ENCODE measurements around the gene RNF41. TPM values are rescaled to one million over a fixed set of nuclear protein-coding genes. Genes with fewer than 3 reads are reported as not detected.
A peak's percentile ranks its signal among the peaks of the same experiment; 100 is the strongest.

The RNF41 gene
- total and polyA plus RNA-seq, 5 donors from 2014 or later, result 33.7 to 45.8 (median 45.0) TPM

DNA sequence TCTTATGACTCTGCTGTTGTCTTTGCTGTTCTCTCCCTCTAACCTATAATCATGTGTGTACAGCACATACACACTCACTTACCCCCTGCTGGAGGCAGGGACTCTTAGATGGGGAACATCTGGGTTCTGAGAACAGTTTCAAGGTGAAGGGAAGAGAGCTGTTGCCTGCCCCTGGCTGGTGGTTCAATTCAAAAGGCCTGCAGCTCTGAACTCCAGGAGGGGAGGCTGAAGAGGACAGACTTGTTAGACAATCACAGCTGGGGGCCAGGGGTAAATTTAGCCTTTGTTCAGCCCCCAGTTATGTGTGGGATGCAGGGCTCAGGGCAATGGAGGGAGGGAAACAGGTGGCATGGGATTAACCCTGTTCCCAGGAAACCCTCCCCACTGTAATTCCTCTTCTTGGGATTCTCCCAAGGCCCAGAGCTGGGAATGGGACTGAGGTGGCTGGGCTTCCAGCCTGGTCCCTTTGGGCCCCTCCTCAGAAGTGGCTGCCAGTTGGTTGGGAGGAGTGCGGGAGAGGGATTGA lies 67.4 kb downstream of the RNF41 start:
- Histone ChIP-seq H3K9me3 (ENCODE audit: control insufficient read depth in 2 of 2, low read length in 2 of 2) (no peaks in the 10 kb centered on the region), H3K4me1 (ENCODE audit: control insufficient read depth, insufficient read depth, low read length, poor library complexity, severe bottlenecking) (peaks cover 43% of the 10 kb centered on the region), H3K27me3 (ENCODE audit: control insufficient read depth, insufficient read depth, low read length) (no peaks in the 10 kb centered on the region), H3K27ac (ENCODE audit: insufficient read depth, low read length, poor library complexity, severe bottlenecking) (no peak overlapping the region), H3K4me3 (ENCODE audit: low read depth, low read length) (no peak overlapping the region), H3K36me3 (ENCODE audit: control insufficient read depth, insufficient read depth, low read length) (no peaks in the 10 kb centered on the region)
- Mint-ChIP-seq H3K36me3 (no peaks in the 10 kb centered on the region), H3K27ac (peak overlapping the region in 2 of 3 donors; percentile 41 to 55), H3K4me3 (peak overlapping the region in 3 of 4 donors; percentile 41 to 95 (median 88)), H3K4me1 (peaks cover 14 to 61% (median 29%) of the 10 kb centered on the region in 4 donors), H3K9me3 (no peaks in the 10 kb centered on the region), H3K27me3 (peaks cover 4% of the 10 kb centered on the region)
- no peak for DNase-seq
- no peak for ATAC-seq (ENCODE audit: low read depth in 2 of 2)

- H3K9me3 ChIP-seq (ENCODE audit: control insufficient read depth in 2 of 2, low read length in 2 of 2), result no peaks in the 10 kb centered on the region
- no peak overlapping the region for H3K4me3 ChIP-seq (ENCODE audit: low read depth, low read length)
- DNase-seq (no peak), ATAC-seq (ENCODE audit: low read depth in 2 of 2) (no peak)
- Mint-ChIP-seq H3K36me3 (no peaks in the 10 kb centered on the region), H3K4me3 (peak overlapping the region; percentile 82 to 95 (median 93)), H3K27me3 (peaks cover 4% of the 10 kb centered on the region), H3K27ac (no peak overlapping the region), H3K4me1 (peaks cover 13 to 55% (median 24%) of the 10 kb centered on the region in 4 donors), H3K9me3 (no peaks in the 10 kb centered on the region)
- H3K27ac ChIP-seq (ENCODE audit: insufficient read depth, low read length, poor library complexity, severe bottlenecking), result no peak overlapping the region
- H3K36me3 ChIP-seq (ENCODE audit: control insufficient read depth, insufficient read depth, low read length), result no peaks in the 10 kb centered on the region
- no peaks in the 10 kb centered on the region for H3K27me3 ChIP-seq (ENCODE audit: control insufficient read depth, insufficient read depth, low read length)
- peaks cover 37% of the 10 kb centered on the region for H3K4me1 ChIP-seq (ENCODE audit: control insufficient read depth, insufficient read depth, low read length, poor library complexity, severe bottlenecking)
Measured at GRCh38 chr12:56153678-56154065, 68.0 kb downstream of the RNF41 start.

GRCh38 chr12:56152756-56153677 lies 68.7 kb downstream of the RNF41 start:
- Histone ChIP-seq H3K4me3 (ENCODE audit: low read depth, low read length) (peak overlapping the region; percentile 46), H3K9me3 (ENCODE audit: control insufficient read depth in 2 of 2, low read length in 2 of 2) (no peaks in the 10 kb centered on the region), H3K27me3 (ENCODE audit: control insufficient read depth, insufficient read depth, low read length) (no peaks in the 10 kb centered on the region), H3K36me3 (ENCODE audit: control insufficient read depth, insufficient read depth, low read length) (no peaks in the 10 kb centered on the region), H3K27ac (ENCODE audit: insufficient read depth, low read length, poor library complexity, severe bottlenecking) (peak overlapping the region; percentile 96), H3K4me1 (ENCODE audit: control insufficient read depth, insufficient read depth, low read length, poor library complexity, severe bottlenecking) (peaks cover 36% of the 10 kb centered on the region)
- ATAC-seq (ENCODE audit: low read depth in 2 of 2), result no peak
- H3K27me3 Mint-ChIP-seq, result peaks cover 4% of the 10 kb centered on the region
- H3K4me3 Mint-ChIP-seq, result peak overlapping the region; percentile 93 to 96 (median 94)
- H3K36me3 Mint-ChIP-seq, result no peaks in the 10 kb centered on the region
- H3K4me1 Mint-ChIP-seq, result peaks cover 13 to 52% (median 22%) of the 10 kb centered on the region in 4 donors
- peak overlapping the region; percentile 56 to 97 (median 62) for H3K27ac Mint-ChIP-seq
- no peaks in the 10 kb centered on the region for H3K9me3 Mint-ChIP-seq
- DNase-seq, result no peak

Other genes starting within 250 kb of the RNF41 start
- 60.8 TPM for gene RAB5B, start 247.8 kb downstream of the RNF41 start, total RNA-seq
- gene RAB5B, start 247.8 kb downstream of the RNF41 start, polyA plus RNA-seq, result 10 to 100 TPM; 66.8 to 73.4 (median 68.3) TPM
- 6.9 TPM for gene SUOX, start 224.6 kb downstream of the RNF41 start, total RNA-seq
- gene SUOX, start 224.6 kb downstream of the RNF41 start, polyA plus RNA-seq, result 10 to 100 TPM in 1 of 4 donors, 1 to 10 TPM in 3; 2.2 to 10.3 (median 5.9) TPM
- 22.3 TPM for gene IKZF4, start 200.9 kb downstream of the RNF41 start, total RNA-seq
- gene IKZF4, start 200.9 kb downstream of the RNF41 start, polyA plus RNA-seq, result 1 to 10 TPM; 5.8 to 8.1 (median 6.4) TPM
- gene RPS26, start 180.0 kb downstream of the RNF41 start, total RNA-seq, result 26.3 TPM
- gene RPS26, start 180.0 kb downstream of the RNF41 start, polyA plus RNA-seq, result 1,000 to 10,000 TPM in 1 of 4 donors, 100 to 1,000 TPM in 3; 288 to 1,151 (median 836) TPM
- 0.69 TPM for gene ERBB3, start 141.8 kb downstream of the RNF41 start, total RNA-seq
- under 1 TPM; 0.14 to 1.00 (median 0.56) TPM for gene ERBB3, start 141.8 kb downstream of the RNF41 start, polyA plus RNA-seq
- 63.8 TPM for gene PA2G4, start 117.4 kb downstream of the RNF41 start, total RNA-seq
- gene PA2G4, start 117.4 kb downstream of the RNF41 start, polyA plus RNA-seq, result 100 to 1,000 TPM; 193 to 203 (median 196) TPM
- 4,134 TPM for gene RPL41, start 105.3 kb downstream of the RNF41 start, total RNA-seq
- 1,000 to 10,000 TPM; 7,544 to 9,760 (median 8,849) TPM for gene RPL41, start 105.3 kb downstream of the RNF41 start, polyA plus RNA-seq
- 11.0 TPM for gene ZC3H10, start 103.7 kb downstream of the RNF41 start, total RNA-seq
- gene ZC3H10, start 103.7 kb downstream of the RNF41 start, polyA plus RNA-seq, result 1 to 10 TPM; 1.7 to 3.7 (median 2.9) TPM
- 190 TPM for gene ESYT1, start 93.7 kb downstream of the RNF41 start, total RNA-seq
- 100 to 1,000 TPM; 249 to 395 (median 333) TPM for gene ESYT1, start 93.7 kb downstream of the RNF41 start, polyA plus RNA-seq
- 8.8 TPM for gene MYL6B, start 69.3 kb downstream of the RNF41 start, total RNA-seq
- 10 to 100 TPM in 3 of 4 donors, 1 to 10 TPM in 1; 9.9 to 18.4 (median 11.3) TPM for gene MYL6B, start 69.3 kb downstream of the RNF41 start, polyA plus RNA-seq
- 933 TPM for gene MYL6, start 63.6 kb downstream of the RNF41 start, total RNA-seq
- 1,000 to 10,000 TPM; 2,559 to 3,471 (median 2,992) TPM for gene MYL6, start 63.6 kb downstream of the RNF41 start, polyA plus RNA-seq
- 153 TPM for gene SMARCC2, start 32.4 kb downstream of the RNF41 start, total RNA-seq
- 10 to 100 TPM; 46.3 to 64.1 (median 54.1) TPM for gene SMARCC2, start 32.4 kb downstream of the RNF41 start, polyA plus RNA-seq
- gene NABP2, start 2.4 kb upstream of the RNF41 start, total RNA-seq, result 16.9 TPM
- gene NABP2, start 2.4 kb upstream of the RNF41 start, polyA plus RNA-seq, result 1 to 10 TPM; 4.1 to 6.8 (median 5.0) TPM
- gene SLC39A5, start 8.1 kb upstream of the RNF41 start, total RNA-seq, result 2.0 TPM
- not detected for gene SLC39A5, start 8.1 kb upstream of the RNF41 start, polyA plus RNA-seq
- 40.1 TPM for gene ANKRD52, start 36.5 kb upstream of the RNF41 start, total RNA-seq
- 1 to 10 TPM; 5.0 to 7.5 (median 6.4) TPM for gene ANKRD52, start 36.5 kb upstream of the RNF41 start, polyA plus RNA-seq
- gene COQ10A, start 45.0 kb upstream of the RNF41 start, total RNA-seq, result 23.7 TPM
- gene COQ10A, start 45.0 kb upstream of the RNF41 start, polyA plus RNA-seq, result 10 to 100 TPM in 3 of 4 donors, 1 to 10 TPM in 1; 8.1 to 11.5 (median 11.0) TPM
- gene CS, start 78.4 kb upstream of the RNF41 start, total RNA-seq, result 173 TPM
- gene CS, start 78.4 kb upstream of the RNF41 start, polyA plus RNA-seq, result 10 to 100 TPM; 69.3 to 85.8 (median 74.3) TPM
- gene CNPY2, start 94.1 kb upstream of the RNF41 start, total RNA-seq, result 47.6 TPM
- 100 to 1,000 TPM; 139 to 166 (median 156) TPM for gene CNPY2, start 94.1 kb upstream of the RNF41 start, polyA plus RNA-seq
- 83.5 TPM for gene PAN2, start 112.1 kb upstream of the RNF41 start, total RNA-seq
- 10 to 100 TPM in 1 of 4 donors, 1 to 10 TPM in 3; 4.5 to 10.6 (median 7.3) TPM for gene PAN2, start 112.1 kb upstream of the RNF41 start, polyA plus RNA-seq
- gene IL23A, start 117.0 kb upstream of the RNF41 start, total RNA-seq, result 27.1 TPM
- 10 to 100 TPM; 12.2 to 18.8 (median 16.8) TPM for gene IL23A, start 117.0 kb upstream of the RNF41 start, polyA plus RNA-seq
- 190 TPM for gene STAT2, start 138.2 kb upstream of the RNF41 start, total RNA-seq
- 10 to 100 TPM; 67.9 to 92.5 (median 79.8) TPM for gene STAT2, start 138.2 kb upstream of the RNF41 start, polyA plus RNA-seq
- not detected for gene APOF, start 140.9 kb upstream of the RNF41 start, total RNA-seq
- not detected for gene APOF, start 140.9 kb upstream of the RNF41 start, polyA plus RNA-seq
- 7.3 TPM for gene TIMELESS, start 227.5 kb upstream of the RNF41 start, total RNA-seq
- gene TIMELESS, start 227.5 kb upstream of the RNF41 start, polyA plus RNA-seq, result 1 to 10 TPM; 2.8 to 6.3 (median 4.6) TPM
- gene MIP, start 232.7 kb upstream of the RNF41 start, total RNA-seq, result not detected
- gene MIP, start 232.7 kb upstream of the RNF41 start, polyA plus RNA-seq, result under 1 TPM in 3 of 4 donors, not detected in 1; 0.07 to 0.24 (median 0.09) TPM
- gene SPRYD4, start 246.7 kb upstream of the RNF41 start, total RNA-seq, result 5.3 TPM
- 1 to 10 TPM in 3 of 4 donors, under 1 TPM in 1; 0.64 to 2.0 (median 1.5) TPM for gene SPRYD4, start 246.7 kb upstream of the RNF41 start, polyA plus RNA-seq